GM19351 (cell line): ENCODE data around the gene LDOC1.
"Not testable (repeated sequence)": the region's sequence is repeated elsewhere in the genome, so short reads cannot be mapped to it uniquely, and the experiment has no call there.

ENCODE experiments used
- ATAC-seq: cut with Tn5 transposase; IDR thresholded peaks from one replicate; pipeline ENCODE4 v1.9.1; 2021; ENCODE audit warnings: mild to moderate bottlenecking, moderate library complexity; ENCODE audit not compliant: unreplicated experiment

Gene LDOC1

DNA sequence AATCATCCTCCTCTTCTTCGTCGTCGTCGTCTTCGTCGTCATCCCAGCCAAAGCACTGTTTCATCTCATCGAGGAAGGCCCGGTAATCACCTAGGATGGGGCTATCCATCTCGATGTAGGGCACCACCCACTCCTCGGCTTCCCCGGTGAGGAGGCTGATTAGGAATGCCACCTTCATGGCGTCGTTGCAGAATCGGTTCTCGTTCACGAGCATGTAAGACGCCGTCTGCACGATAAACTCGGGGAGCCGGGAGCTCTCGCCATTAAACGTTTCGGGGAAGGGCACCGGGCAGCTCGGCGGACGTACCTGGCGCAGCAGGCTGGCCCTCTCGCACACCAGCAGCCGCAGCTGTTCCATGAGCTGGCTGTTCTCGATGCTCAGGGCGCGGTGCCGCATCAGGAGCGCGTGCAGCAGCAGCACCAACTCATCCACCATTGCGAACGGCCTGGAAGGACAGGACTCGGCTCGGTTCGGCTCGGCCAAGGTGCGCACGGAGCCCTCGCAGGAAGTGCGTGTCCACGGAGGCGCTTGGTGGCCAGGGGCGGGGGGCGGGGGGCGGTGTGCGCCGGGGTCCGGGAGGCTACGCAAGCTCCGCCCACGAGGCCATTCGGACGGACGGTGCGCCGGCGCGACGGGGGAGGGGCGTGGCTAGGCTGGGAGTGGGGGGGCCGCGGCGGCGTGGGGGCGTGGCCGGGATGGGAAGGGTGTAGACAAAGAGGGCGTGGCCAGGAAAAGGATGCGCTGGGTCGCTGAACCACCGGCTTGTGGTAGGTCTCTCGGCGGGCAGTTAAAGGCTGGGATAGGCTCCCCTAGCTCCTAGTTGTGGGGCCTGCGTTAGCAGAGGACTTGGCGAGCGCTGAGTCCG, at the start of gene LDOC1:
Gene LDOC1, minus strand, starts transcription at position 544 of the 866 bp plus-strand sequence. Its CDS starts 108 bp downstream, at position 436.
- ATAC-seq, result no peak

DNA sequence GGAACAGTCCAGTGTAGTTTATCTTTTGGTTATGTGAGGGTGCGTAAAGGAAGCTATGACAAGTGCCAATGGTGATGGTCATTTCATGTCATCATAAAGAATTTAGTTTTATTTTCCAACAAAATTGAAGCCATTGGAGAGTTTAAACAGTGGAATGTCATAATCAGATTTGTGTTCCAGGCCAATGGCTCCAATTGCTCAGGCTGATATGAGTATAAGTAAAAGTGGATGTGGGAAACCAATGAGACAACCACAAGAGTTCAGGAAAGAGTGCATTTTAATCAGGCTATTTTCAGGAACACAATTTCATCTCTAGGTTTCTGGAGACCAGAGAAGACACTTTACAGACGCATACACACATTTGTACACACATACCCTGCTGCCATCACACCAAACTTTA, 44.7 kb upstream of the LDOC1 start:
- no peak for ATAC-seq

DNA sequence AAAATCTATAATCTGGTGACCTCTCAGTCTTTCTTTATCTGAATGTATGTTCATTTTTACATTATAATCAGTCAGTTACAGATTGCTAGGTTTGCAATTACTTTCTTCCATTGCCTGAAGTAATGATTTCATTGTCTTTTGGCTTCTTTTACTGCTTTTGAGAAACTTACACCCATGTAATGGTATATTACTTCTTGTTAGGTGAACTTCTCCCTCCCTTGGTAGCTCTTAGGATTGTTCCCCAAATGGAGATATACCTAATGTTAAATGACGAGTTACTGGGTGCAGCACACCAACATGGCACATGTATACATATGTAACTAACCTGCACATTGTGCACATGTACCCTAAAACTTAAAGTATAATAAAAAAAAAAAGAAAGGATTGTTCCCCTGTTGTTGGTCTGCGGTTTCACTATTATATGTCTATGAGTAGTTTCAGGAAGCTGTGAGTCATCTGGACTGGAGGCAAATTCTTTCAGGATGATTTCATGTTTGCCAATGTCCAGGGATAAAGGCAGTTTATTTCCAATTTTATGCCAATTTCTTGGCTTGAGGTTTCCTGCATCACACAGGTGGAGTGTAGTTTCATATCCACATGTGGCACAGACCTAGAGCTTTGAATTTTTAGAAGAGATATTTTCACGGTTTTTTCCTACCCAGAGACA, 43.5 kb upstream of the LDOC1 start:
- no peak for ATAC-seq

DNA sequence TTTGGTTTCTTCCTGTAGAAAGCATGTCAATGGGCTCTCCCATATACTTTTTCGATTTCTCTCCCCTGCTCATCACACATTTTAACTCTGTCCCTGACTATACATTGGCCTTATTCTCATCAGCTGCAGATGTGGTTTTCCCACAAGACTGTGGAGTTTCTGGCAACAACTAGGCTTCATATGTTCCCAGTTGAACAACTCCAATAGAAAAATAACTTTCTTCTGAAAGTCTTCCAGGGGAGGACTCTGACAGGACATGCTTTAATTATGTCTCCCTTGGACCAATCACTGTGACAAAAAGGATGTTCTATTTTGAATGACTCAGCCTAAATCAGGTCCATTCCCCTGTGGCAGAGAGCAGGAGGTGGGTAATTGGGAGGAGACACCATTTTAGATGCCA, 37.3 kb upstream of the LDOC1 start:
- no peak for ATAC-seq

DNA sequence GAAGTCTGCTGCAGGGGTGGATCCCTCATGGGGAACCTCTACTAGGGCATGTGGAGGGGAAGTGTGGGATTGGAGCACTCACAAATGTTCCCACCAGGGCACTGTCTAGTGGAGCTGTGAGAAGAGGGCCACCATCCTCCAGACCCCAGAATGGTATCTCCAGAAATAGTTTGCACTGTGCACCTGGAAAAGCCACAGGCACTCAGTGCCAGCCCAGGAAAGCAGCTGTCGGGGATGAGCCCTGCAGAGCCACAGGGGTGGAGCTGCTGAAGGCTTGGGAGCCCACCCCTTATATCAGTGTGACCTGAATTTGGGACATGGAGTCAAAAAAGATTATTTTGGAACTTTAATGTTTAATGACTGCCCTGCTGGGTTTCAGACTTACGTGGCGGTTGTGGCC, 25.0 kb upstream of the LDOC1 start:
- ATAC-seq, result no peak

DNA sequence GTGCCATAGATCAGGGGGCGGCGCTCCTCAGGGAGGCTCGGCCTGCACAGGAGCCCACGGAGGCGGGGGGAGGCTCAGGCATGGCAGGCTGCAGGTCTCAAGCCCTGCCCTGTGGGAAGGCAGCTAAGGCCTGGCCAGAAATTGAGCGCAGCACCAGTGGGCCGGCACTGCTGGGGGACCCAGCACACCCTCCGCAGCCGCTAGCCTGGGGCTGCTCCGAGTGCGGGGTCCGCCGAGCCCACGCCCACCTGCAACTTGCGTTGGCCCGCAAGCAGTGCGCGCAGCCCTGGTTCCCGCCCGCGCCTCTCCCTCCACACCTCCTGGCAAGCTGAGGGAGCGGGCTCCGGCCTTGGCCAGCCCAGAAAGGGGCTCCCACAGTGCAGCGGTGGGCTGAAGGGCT, 11.6 kb upstream of the LDOC1 start:
- ATAC-seq, result not testable (repeated sequence)

DNA sequence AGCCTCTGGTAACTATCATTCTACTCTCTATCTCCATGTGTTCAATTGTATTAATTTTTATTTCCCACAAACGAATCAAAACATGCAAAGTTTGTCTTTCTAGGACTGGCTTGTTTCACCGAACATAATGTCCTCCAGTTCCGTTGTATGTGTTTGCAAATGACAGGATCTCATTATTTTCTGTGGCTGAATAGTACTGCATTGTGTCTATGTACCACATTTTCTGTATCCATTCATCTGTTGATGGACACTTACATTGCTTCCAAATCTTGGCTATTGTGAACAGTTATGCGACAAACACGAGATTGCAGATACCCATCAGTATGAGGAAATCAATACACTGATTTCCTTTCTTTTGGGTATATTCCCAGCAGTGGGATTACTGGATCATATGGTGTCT, 8.4 kb upstream of the LDOC1 start:
- ATAC-seq, result no peak

DNA sequence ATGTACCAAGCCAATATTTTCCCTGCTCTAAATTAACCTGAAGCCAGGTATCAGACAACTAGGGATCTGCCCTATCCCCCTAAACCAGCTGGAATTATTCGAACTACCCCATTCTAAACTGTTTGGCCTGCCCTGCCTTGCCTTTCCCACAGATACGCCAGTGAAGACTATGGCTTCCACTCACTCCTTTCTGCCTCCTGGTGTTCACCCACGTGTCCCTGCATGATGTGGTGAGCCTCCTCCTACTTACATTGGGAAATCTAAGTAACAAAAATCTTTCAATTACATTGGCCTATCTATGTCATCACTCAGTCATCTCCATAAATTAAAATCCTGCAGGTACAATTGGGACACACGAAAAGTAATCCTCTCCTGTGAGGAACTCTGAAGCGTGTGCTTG, 6.1 kb upstream of the LDOC1 start:
- no peak for ATAC-seq

DNA sequence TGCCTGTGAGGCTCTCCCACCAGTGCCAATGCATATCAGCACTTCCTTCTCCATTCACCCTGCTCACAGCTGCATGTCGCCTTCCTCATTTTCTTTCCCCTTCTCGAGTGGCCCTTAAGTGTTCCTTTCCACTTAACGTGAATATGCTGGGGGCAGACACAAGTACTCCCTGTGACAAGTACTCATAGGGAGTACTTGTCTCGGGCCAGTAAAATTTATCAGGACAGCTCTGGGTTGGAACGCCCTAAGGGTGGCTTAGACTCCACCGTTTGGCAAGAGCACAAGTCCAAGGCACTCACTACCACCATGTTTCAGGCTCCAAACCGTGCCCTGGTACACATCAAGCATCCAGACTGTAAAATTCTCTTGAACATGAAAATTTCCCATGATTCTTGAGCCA, 3.9 kb upstream of the LDOC1 start:
- ATAC-seq, result no peak

DNA sequence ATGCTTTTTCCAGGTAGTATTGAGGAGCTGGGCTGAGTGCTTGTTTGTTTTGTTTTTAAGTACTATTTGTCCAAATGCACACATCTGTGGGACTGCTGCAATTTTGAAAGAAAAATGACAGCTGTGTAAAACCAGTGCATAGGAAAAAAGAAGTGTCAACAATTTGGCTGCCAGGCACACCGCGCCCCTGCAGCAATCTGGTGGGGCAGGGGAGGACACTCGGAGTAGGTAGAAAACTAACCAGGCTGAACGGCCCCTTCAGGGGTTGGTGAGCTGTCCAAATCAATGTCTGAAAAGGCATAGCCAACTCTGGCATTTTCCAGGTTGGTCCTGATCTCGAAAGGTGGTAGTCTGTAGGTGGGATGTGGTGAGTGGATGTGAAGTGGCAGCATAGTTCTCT, 1.1 kb downstream of the LDOC1 start:
- ATAC-seq, result no peak

DNA sequence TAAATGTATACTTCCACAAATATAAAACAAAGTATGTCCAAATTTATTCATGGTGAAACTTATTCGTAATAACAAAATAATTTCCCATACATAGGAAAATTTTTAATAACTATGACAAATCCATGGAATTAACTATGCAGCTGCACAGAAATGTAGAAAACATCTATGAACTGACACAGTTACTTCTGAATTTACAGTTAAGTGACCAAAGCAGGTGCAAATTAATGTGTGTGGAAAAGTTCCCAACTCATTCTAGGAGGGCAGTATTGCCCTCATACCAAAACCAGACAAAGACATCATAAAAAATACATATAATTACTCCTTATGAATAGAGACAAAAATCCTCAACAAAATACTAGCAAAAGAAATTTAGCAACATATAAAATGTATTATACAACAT, 12.5 kb downstream of the LDOC1 start:
- ATAC-seq, result no peak

DNA sequence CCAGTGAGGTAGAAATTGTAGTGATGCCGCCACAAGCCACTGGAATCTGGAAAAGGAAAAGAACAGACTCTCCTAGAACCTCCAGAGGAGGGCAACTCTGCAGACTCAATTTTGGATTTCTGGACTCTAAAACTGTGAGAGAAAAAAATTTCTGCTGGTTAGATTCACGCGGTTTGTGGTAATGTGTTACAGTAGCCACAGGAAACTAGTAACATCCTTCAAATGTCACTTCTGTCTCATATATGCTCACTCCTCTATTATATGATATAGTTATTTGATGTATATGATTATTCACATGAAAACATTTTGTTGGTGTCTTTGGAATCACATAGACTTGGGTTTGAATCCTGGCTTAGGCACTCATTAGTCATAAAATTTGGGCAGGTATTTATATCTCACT, 18.8 kb downstream of the LDOC1 start:
- ATAC-seq, result no peak

DNA sequence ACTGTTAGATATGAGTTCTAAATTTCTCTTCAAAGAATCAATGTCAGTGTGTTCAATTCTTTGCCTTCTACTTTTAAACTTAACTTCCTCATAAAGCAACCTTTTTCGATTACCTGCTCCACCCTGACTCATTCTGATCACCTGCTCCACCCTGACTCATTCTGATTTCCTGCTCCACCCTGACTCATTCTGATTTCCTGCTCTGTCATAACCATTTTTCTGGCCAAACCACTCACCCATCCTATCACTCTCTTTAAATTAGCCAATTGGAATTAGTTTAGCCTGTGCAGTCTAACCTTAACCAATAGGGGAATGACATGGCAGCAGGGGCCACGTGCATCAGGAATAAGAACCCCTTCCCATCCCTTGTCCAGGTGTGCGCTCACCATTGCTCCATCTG, 21.7 kb downstream of the LDOC1 start:
- ATAC-seq, result not testable (repeated sequence)

DNA sequence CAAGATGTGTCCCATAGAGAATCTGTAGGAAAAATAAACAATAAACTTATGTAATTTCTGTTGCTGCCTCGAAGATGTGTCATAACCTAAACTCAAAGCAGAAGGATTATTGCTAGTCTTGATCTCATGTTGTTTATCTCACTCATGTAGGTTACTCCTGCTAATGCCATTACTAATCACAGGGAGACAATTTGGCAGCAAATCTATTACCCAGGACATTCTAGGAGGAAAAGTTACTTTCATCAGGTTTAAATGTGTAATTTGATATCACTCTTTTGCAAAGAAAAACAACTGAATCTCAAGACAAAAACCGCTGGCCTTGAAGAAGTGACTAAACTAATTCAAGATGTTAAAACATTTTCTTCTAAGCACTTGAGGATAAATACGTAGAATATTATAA, 34.0 kb downstream of the LDOC1 start:
- no peak for ATAC-seq

DNA sequence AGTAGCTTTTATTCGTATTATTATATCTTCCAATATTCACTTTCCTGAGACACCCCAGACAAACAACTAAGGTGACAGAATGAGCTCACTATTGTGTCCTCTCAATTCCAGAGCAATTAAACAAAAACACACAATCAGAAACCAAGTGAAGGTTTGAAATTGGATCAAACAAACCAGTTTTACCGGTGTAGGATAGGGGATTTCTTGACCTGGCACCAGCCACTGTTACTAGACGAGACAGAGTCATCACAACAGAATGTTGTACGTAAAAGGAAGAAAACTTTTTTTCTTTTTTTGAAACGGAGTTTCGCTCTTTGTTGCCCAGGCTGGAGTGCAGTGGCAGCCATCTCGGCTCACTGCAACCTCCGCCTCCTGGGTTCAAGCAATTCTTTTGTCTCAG, 43.7 kb downstream of the LDOC1 start:
- ATAC-seq, result no peak

DNA sequence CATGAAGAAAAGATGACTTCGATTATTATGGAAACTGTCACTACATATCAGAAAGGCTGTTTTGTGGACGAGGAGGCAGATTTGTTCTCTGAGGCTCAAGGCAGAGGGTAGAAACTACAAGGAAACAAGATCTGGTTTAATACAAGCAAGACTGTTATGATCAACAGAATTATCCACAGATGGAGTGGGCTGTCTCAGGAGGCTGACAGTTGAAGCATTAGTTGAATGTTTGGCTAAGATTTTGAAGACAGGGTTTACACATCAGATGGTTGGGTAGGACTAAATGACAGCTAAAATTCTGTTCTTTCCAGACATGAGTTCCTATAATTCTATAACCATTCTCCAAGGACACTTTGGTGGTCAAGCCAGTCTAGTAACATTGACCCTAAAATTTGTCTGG, 49.8 kb downstream of the LDOC1 start:
- ATAC-seq, result no peak
